Pancreas (tissue), 10 donors: ENCODE results near the gene SPIB. TPM values are rescaled to one million over a fixed set of nuclear protein-coding genes. Genes with fewer than 3 reads are reported as not detected.
A peak's percentile ranks its signal among the peaks of the same experiment; 100 is the strongest.

Experiments
- ATAC-seq, 4 donors: fragments of 200-7000 bp; cut with Tn5 transposase; one replicate each; pipeline versions ENCODE4 v1.8.0 to v1.9.1; 2020; ENCODE audit warnings: mild to moderate bottlenecking in 4 of 4, moderate library complexity in 4 of 4
- DNase-seq, 6 donors: peaks; one replicate each; pipeline ENCODE4 v3.0.0-alpha.2; 2020
- FAIRE-seq: peaks from 2 replicates; lab custom pipeline; 2012; peaks lifted over from hg19 to GRCh38; lab: Jason Lieb, UNC
- H3K27ac ChIP-seq, 4 donors: fragments of 200-600 bp; sonication (generic); 1 replicate in 3 of 4; 2 replicates in 1 of 4; pipeline versions ENCODE4 v1.5.0 to v1.8.0; 2020
- H3K27me3 ChIP-seq, 4 donors: fragments of 200-600 bp; one replicate each; pipeline ENCODE4 v1.8.0; 2021
- H3K36me3 ChIP-seq, 3 donors: fragments of 200-600 bp; sonication (generic) in 1 of 3; one replicate each; pipeline versions ENCODE4 v1.5.0 to v1.8.0; 2020 to 2021
- H3K4me1 ChIP-seq, 3 donors: fragments of 200-600 bp; one replicate each; pipeline ENCODE4 v1.8.0; 2021
- H3K4me3 ChIP-seq, 4 donors: fragments of 200-600 bp; sonication (generic) in 2 of 4; one replicate each; pipeline versions ENCODE4 v1.5.0 to v1.8.0; 2020 to 2021
- H3K9me3 ChIP-seq, 4 donors: fragments of 200-600 bp; one replicate each; pipeline ENCODE4 v1.8.0; 2021
- CTCF ChIP-seq, 4 donors: fragments of 200-600 bp; sonication (generic) in 3 of 4; IDR thresholded peaks; one replicate each; pipeline versions ENCODE4 v1.5.0 to v1.8.0; 2021; ENCODE audit warnings: antibody characterized with exemption in 4 of 4
- WGBS, 2 donors: extraction: QIAGEN DNeasy Blood & Tissue Kit; methylation state at CpG; one replicate each; pipeline ENCODE4 v1.1.7; 2013; 5-methylcytosine and 5-hydroxymethylcytosine counted together
- intact Hi-C, 3 donors: fragments of 100-400 bp; cut with DNase I; formaldehyde crosslinking; loops; one replicate each; pipeline versions ENCODE4 v1.11.1 to v1.14.2; 2022
- polyA plus RNA-seq, 2 donors: library from polyadenylated mRNA; stranded (reverse); fragments of 200-250 nt; gene quantifications; one replicate each; pipeline ENCODE4 v1.2.3, GENCODE V29; 2013
- total RNA-seq, 6 donors: library from RNA; stranded (reverse); fragmentation: NEBNext Ultra II Directional in 4 of 6; extraction: Animal tissue kit (Norgen Biotek cat#: 25700) in 4 of 6; gene quantifications; one replicate each; pipeline versions ENCODE4 v1.2.1 to v1.2.4, GENCODE V29; 2021 to 2023
- donor health status: healthy with polysubstance abuse.
- donor health status: DM: no; HTN: no; CAD: no; lungs with moderate emphysema.
- donor health status: DM: no; HTN: no; CAD: no.
- donor health status: control.
- donor health status: control.
- donor health status: Bipolar disorder and iron deficiency.
- donor health status: DM: yes; HTN: yes; CAD: no.
- donor health status: DM: no; HTN: no; CAD: no.
- donor health status: DM: no; HTN: no; CAD: no.
- donor health status: DM: yes; HTN: yes; CAD: no.

SPIB gene
- total RNA-seq (10 to 100 TPM in 1 of 6 donors, 1 to 10 TPM in 2, under 1 TPM in 3; 0.09 to 25.6 (median 1.2) TPM), polyA plus RNA-seq (1 to 10 TPM in 1 of 2 donors, under 1 TPM in 1; 0.80 to 1.2 TPM)

GRCh38 chr19:50418176-50419021 is at the start of gene SPIB:
TSS of gene SPIB (plus strand) at chr19:50418938. CDS start at chr19:50418963, 25 bp downstream.
- Histone ChIP-seq H3K4me3 (no peak within 1 kb of the TSS), H3K27me3 (no peaks in the 10 kb centered on the region), H3K9me3 (no peaks in the 10 kb centered on the region), H3K27ac (no peak within 1 kb of the TSS), H3K36me3 (no peaks in the 10 kb centered on the region), H3K4me1 (peaks cover 0 to 12% (median 7%) of the 10 kb centered on the region in 3 donors)
- no peak for FAIRE-seq
- no peak for TF ChIP-seq CTCF (IDR thresholded peaks at IDR 0.05)
- intact Hi-C loops: no loop called here
- peak in 1 of 6 donors; percentile 71 for DNase-seq
- ATAC-seq: no peak
- WGBS, 2 donors: 18 to 19% methylated on average over 34 of the region's 34 CpGs

- H3K36me3 ChIP-seq: no peaks in the 10 kb centered on the region
- ATAC-seq (no peak), DNase-seq (no peak), FAIRE-seq (no peak)
- no peaks in the 10 kb centered on the region for H3K9me3 ChIP-seq
- H3K27ac ChIP-seq: no peak overlapping the region
- 75 to 84% methylated on average over 10 of the region's 10 CpGs for WGBS, 2 donors
- intact Hi-C loops: loop anchor here in 1 of 3 donors (5.0 kb wide), 1 partner anchor 85 kb away; no protein-coding TSS in a partner anchor
- H3K4me3 ChIP-seq: no peak overlapping the region
- no peaks in the 10 kb centered on the region for H3K4me1 ChIP-seq
- H3K27me3 ChIP-seq: no peaks in the 10 kb centered on the region
- TF ChIP-seq CTCF (IDR thresholded peaks at IDR 0.05): no peak
Observed at GRCh38 chr19:50371914-50372475, 46.7 kb upstream of the SPIB start.

- H3K36me3 ChIP-seq: peaks cover 6 to 39% (median 26%) of the 10 kb centered on the region in 3 donors
- TF ChIP-seq CTCF (IDR thresholded peaks at IDR 0.05): no peak
- WGBS, 2 donors: 1 to 3% methylated on average over 53 to 67 of the region's 67 CpGs
- FAIRE-seq (no peak), DNase-seq (peak; percentile 93 to 97 (median 94)), ATAC-seq (peak; percentile 96 to 98 (median 96))
- no peaks in the 10 kb centered on the region for H3K4me1 ChIP-seq
- H3K27me3 ChIP-seq: no peaks in the 10 kb centered on the region
- H3K4me3 ChIP-seq: peak within 1 kb of the TSS; percentile 64 to 94 (median 86)
- peak within 1 kb of the TSS; percentile 91 to 97 (median 94) for H3K27ac ChIP-seq
- intact Hi-C loops: no loop called here
- no peaks in the 10 kb centered on the region for H3K9me3 ChIP-seq
Observed at GRCh38 chr19:50376166-50377050, 42.3 kb upstream of the SPIB start, which contains the start of gene NR1H2. TSS of gene NR1H2 (plus strand) at chr19:50376457. CDS start at chr19:50377606, 1,149 bp downstream.

- no peak for TF ChIP-seq CTCF (IDR thresholded peaks at IDR 0.05)
- Histone ChIP-seq H3K4me1 (no peaks in the 10 kb centered on the region), H3K27me3 (no peaks in the 10 kb centered on the region), H3K9me3 (no peaks in the 10 kb centered on the region), H3K27ac (no peak overlapping the region), H3K36me3 (peaks cover 6 to 46% (median 26%) of the 10 kb centered on the region in 3 donors), H3K4me3 (peak overlapping the region in 2 of 4 donors; percentile 64 to 94)
- no peak for FAIRE-seq
- peak in 4 of 6 donors; percentile 51 to 76 (median 59) for DNase-seq
- 40 to 50% methylated on average over 7 of the region's 7 CpGs for WGBS, 2 donors
- intact Hi-C loops: no loop called here
- ATAC-seq: peak; percentile 4 to 29 (median 8)
Observed at GRCh38 chr19:50377051-50377461, 41.7 kb upstream of the SPIB start.
